Measurements from ENCODE around the gene MUC5AC.
"Not testable (repeated sequence)": the region's sequence is repeated elsewhere in the genome, so short reads cannot be mapped to it uniquely, and the experiment has no call there.

Gene MUC5AC

DNA sequence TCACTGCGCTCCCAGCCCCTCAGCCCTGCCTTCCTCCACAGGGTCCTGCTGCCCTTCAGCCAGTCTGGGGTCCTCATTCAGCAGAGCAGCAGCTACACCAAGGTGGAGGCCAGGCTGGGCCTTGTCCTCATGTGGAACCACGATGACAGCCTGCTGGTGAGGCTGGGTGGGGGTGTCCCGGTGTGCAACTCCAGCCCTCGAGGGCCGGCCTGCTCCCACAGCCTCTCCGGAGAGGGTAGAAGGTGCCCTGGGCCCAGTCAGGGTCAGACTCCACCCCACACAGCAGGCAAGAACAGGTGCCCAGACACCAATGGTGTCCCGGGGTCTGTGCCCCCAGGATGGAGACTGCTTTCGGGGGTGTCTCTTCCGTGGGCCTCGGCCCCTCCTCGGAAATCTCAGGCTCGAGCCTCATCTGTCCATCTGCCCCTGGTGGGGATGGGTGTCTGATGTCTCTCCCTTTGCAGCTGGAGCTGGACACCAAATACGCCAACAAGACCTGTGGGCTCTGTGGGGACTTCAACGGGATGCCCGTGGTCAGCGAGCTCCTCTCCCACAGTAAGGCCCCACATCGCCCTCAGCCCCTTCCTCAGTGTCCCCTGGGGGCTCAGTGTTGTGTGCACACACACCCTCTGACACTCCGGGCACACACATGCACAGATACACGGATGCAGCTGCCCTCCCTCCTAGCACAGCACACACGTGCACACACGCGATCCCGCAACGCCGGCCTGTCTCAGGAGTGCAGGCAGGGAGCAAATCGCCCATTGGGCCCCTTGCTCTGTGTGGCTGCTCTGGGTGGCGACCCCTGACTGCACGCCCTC is 4.9 kb downstream of the MUC5AC start:
- H3K4me2 ChIP-seq (ENCODE audit: low read length): no peak overlapping the region
- H2AFZ ChIP-seq (ENCODE audit: low read depth, low read length): no peak overlapping the region
- TF ChIP-seq, protein P1, sequence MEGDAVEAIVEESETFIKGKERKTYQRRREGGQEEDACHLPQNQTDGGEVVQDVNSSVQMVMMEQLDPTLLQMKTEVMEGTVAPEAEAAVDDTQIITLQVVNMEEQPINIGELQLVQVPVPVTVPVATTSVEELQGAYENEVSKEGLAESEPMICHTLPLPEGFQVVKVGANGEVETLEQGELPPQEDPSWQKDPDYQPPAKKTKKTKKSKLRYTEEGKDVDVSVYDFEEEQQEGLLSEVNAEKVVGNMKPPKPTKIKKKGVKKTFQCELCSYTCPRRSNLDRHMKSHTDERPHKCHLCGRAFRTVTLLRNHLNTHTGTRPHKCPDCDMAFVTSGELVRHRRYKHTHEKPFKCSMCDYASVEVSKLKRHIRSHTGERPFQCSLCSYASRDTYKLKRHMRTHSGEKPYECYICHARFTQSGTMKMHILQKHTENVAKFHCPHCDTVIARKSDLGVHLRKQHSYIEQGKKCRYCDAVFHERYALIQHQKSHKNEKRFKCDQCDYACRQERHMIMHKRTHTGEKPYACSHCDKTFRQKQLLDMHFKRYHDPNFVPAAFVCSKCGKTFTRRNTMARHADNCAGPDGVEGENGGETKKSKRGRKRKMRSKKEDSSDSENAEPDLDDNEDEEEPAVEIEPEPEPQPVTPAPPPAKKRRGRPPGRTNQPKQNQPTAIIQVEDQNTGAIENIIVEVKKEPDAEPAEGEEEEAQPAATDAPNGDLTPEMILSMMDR (IDR thresholded peaks at IDR 0.05; ENCODE audit: low read depth, low read length): no peak
- TF ChIP-seq EZH2phosphoT487 (IDR thresholded peaks at IDR 0.05; ENCODE audit: low read depth): no peak
- H3K9me3 ChIP-seq (ENCODE audit: insufficient read depth, low read length): no peaks in the 10 kb centered on the region
- H3K9ac ChIP-seq (ENCODE audit: low read length): no peak overlapping the region
- no peaks in the 10 kb centered on the region for H3K27me3 ChIP-seq (ENCODE audit: low read depth, low read length)
- H3K4me3 ChIP-seq (ENCODE audit: low read length): no peak overlapping the region
- H4K20me1 ChIP-seq (ENCODE audit: insufficient read depth, low read length): no peaks in the 10 kb centered on the region
- no peak overlapping the region for H3K27ac ChIP-seq (ENCODE audit: low read length)
- peaks cover 6% of the 10 kb centered on the region; the same call in 1 of the 2 replicates for H3K4me1 ChIP-seq (ENCODE audit: low read length)
- no peaks in the 10 kb centered on the region for H3K79me2 ChIP-seq (ENCODE audit: low read length)
- no peaks in the 10 kb centered on the region for H3K36me3 ChIP-seq (replicated peaks; ENCODE audit: low read depth, low read length)

DNA sequence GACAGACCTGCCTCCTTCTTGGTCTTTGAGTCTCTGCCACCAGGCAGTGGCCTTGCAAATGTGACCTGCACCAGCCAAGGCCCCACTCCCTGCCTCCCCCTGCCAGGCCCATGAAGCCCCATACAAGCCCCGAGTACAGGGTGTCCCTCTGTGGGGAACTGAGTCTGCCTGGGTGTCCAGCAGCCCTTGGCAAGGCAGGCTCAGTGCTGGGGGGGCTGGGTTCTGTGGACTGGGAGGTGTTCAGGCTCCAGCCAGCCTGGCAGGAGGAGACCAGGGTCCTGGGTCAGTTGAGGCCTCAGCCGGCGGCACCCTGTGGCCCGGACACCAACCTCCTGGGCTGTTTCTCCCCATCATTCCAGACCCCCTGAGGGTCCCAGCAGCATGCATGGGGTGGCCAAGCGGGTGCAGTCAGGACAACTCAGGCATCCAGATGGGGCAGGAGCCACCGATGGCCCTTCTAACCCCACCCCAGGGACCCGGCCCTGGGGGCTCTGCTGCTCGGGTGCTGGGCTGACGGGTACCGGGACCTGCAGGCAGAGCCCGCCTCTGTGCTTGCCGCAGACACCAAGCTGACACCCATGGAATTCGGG is 5.7 kb downstream of the MUC5AC start:
- Histone ChIP-seq H3K36me3 (replicated peaks; ENCODE audit: low read depth, low read length) (no peaks in the 10 kb centered on the region), H3K4me3 (ENCODE audit: low read length) (no peak overlapping the region), H3K4me1 (ENCODE audit: low read length) (peaks cover 2% of the 10 kb centered on the region; the same call in 1 of the 2 replicates), H3K27ac (ENCODE audit: low read length) (no peak overlapping the region), H3K27me3 (ENCODE audit: low read depth, low read length) (no peaks in the 10 kb centered on the region), H3K9ac (ENCODE audit: low read length) (no peak overlapping the region), H3K79me2 (ENCODE audit: low read length) (no peaks in the 10 kb centered on the region), H2AFZ (ENCODE audit: low read depth, low read length) (no peak overlapping the region), H3K4me2 (ENCODE audit: low read length) (no peak overlapping the region), H3K9me3 (ENCODE audit: insufficient read depth, low read length) (no peaks in the 10 kb centered on the region), H4K20me1 (ENCODE audit: insufficient read depth, low read length) (no peaks in the 10 kb centered on the region)
- no peak for TF ChIP-seq EZH2phosphoT487 (IDR thresholded peaks at IDR 0.05; ENCODE audit: low read depth)
- TF ChIP-seq, protein P1 (IDR thresholded peaks at IDR 0.05; ENCODE audit: low read depth, low read length): no peak

DNA sequence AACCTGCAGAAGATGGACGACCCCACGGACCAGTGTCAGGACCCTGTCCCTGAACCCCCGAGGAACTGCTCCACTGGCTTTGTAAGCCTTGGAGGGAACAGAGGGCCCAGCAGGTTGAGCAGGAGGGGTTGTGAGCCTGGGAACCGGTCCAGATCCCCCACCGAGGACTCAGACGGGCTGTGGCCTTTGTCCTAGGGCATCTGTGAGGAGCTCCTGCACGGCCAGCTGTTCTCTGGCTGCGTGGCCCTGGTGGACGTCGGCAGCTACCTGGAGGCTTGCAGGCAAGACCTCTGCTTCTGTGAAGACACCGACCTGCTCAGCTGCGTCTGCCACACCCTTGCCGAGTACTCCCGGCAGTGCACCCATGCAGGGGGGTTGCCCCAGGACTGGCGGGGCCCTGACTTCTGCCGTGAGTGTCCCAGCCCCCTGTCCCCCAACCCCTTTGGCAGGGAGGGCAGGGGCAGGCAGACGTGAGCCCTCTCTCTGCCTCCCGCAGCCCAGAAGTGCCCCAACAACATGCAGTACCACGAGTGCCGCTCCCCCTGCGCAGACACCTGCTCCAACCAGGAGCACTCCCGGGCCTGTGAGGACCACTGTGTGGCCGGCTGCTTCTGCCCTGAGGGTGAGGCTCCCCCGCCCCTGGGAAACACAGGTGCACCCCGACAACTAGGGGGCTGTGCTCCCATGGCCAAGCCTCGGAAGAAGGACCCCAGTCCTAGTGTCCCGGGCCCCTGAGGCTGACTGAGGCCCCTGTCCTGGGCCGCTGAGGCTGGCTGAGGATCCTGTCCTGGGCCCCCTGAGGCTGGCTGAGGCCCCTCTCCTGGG is 6.4 kb downstream of the MUC5AC start:
- H3K9me3 ChIP-seq (ENCODE audit: insufficient read depth, low read length): no peaks in the 10 kb centered on the region
- no peak for TF ChIP-seq EZH2phosphoT487 (IDR thresholded peaks at IDR 0.05; ENCODE audit: low read depth)
- TF ChIP-seq, protein P1 (IDR thresholded peaks at IDR 0.05; ENCODE audit: low read depth, low read length): no peak
- no peak overlapping the region for H2AFZ ChIP-seq (ENCODE audit: low read depth, low read length)
- H3K27me3 ChIP-seq (ENCODE audit: low read depth, low read length): no peaks in the 10 kb centered on the region
- no peak overlapping the region for H3K27ac ChIP-seq (ENCODE audit: low read length)
- no peak overlapping the region for H3K4me2 ChIP-seq (ENCODE audit: low read length)
- H4K20me1 ChIP-seq (ENCODE audit: insufficient read depth, low read length): no peaks in the 10 kb centered on the region
- no peaks in the 10 kb centered on the region for H3K4me1 ChIP-seq (ENCODE audit: low read length)
- H3K4me3 ChIP-seq (ENCODE audit: low read length): no peak overlapping the region
- no peaks in the 10 kb centered on the region for H3K36me3 ChIP-seq (replicated peaks; ENCODE audit: low read depth, low read length)
- H3K9ac ChIP-seq (ENCODE audit: low read length): no peak overlapping the region
- no peaks in the 10 kb centered on the region for H3K79me2 ChIP-seq (ENCODE audit: low read length)

DNA sequence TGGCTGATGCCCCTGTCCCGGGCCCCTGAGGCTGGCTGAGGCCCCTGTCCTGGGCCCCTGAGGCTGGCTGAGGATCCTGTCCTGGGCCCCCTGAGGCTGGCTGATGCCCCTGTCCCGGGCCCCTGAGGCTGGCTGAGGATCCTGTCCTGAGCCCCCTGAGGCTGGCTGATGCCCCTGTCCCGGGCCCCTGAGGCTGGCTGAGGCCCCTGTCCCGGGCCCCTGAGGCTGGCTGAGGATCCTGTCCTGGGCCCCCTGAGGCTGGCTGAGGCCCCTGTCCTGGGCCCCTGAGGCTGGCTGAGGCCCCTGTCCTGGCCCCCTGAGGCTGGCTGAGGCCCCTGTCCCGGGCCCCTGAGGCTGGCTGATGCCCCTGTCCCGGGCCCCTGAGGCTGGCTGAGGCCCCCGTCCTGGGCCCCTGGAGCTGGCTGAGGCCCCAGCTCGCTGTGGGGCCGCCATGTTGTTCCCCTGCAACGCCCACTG is 7.1 kb downstream of the MUC5AC start:
- not testable (repeated sequence) for H2AFZ ChIP-seq (ENCODE audit: low read depth, low read length); H4K20me1 ChIP-seq (ENCODE audit: insufficient read depth, low read length); H3K9ac ChIP-seq (ENCODE audit: low read length); H3K79me2 ChIP-seq (ENCODE audit: low read length); H3K4me2 ChIP-seq (ENCODE audit: low read length); H3K36me3 ChIP-seq (replicated peaks; ENCODE audit: low read depth, low read length); H3K27me3 ChIP-seq (ENCODE audit: low read depth, low read length); H3K27ac ChIP-seq (ENCODE audit: low read length); H3K4me1 ChIP-seq (ENCODE audit: low read length); H3K9me3 ChIP-seq (ENCODE audit: insufficient read depth, low read length); H3K4me3 ChIP-seq (ENCODE audit: low read length)
